Right atrium auricular region (tissue), 2 donors: ENCODE measurements around the gene ARMH1. TPM values are rescaled to one million over a fixed set of nuclear protein-coding genes. Genes with fewer than 3 reads are reported as not detected.
"Not testable (repeated sequence)": the region's sequence is repeated elsewhere in the genome, so short reads cannot be mapped to it uniquely, and the experiment has no call there.

ENCODE experiments used
- DNase-seq: peaks from one replicate; pipeline ENCODE4 v3.0.0-alpha.2; 2019; ENCODE audit warnings: low spot score
- H3K27ac ChIP-seq, 2 donors: fragments of 200-600 bp; sonication (generic); 1 replicate in 1 of 2; 2 replicates in 1 of 2; pipeline ENCODE4 v1.5.1; 2016 to 2019
- H3K27me3 ChIP-seq, 2 donors: fragments of 200-600 bp; sonication (generic); one replicate each; pipeline versions ENCODE4 v1.5.1 to v1.6.0; 2017 to 2019
- H3K36me3 ChIP-seq: fragments of 200-600 bp; sonication (generic); one replicate; pipeline ENCODE4 v1.5.1; 2016
- H3K4me1 ChIP-seq, 2 donors: fragments of 200-600 bp; sonication (generic); one replicate each; pipeline versions ENCODE4 v1.5.1 to v1.6.0; 2017 to 2019
- H3K4me3 ChIP-seq, 2 donors: fragments of 200-600 bp; sonication (generic); 1 replicate in 1 of 2; 2 replicates in 1 of 2; pipeline ENCODE4 v1.5.1; 2017 to 2019; ENCODE audit warnings: mild to moderate bottlenecking in 1 of 2, moderate library complexity in 1 of 2
- H3K9me3 ChIP-seq, 2 donors: fragments of 200-600 bp; sonication (generic); one replicate each; pipeline ENCODE4 v1.5.1; 2019
- CTCF ChIP-seq, 2 donors: fragments of 200-600 bp; sonication (generic); IDR thresholded peaks; one replicate each; pipeline ENCODE4 v1.5.1; 2019; ENCODE audit warnings: antibody characterized with exemption in 2 of 2
- total RNA-seq, 2 donors: library from RNA; depleted of rRNA; stranded (reverse); fragments of >200 nt; gene quantifications; one replicate each; pipeline ENCODE4 v1.1.0, GENCODE V29; 2016

Gene ARMH1
- total RNA-seq, 2 donors from 2014 or later, result 0.19 to 5.2 TPM

- no peak for TF ChIP-seq CTCF (IDR thresholded peaks at IDR 0.05)
- no peak for DNase-seq
- H3K36me3 ChIP-seq, result no peaks in the 10 kb centered on the region
- no peaks in the 10 kb centered on the region for H3K27me3 ChIP-seq
- H3K9me3 ChIP-seq, result no peaks in the 10 kb centered on the region
- H3K4me3 ChIP-seq, result no peak overlapping the region
- no peaks in the 10 kb centered on the region for H3K4me1 ChIP-seq
- no peak overlapping the region for H3K27ac ChIP-seq
These were observed 21.6 kb downstream of the ARMH1 start for GRCh38 chr1:44696101-44696500.

GRCh38 chr1:44696789-44697345 is 22.4 kb downstream of the ARMH1 start:
- no peaks in the 10 kb centered on the region for H3K9me3 ChIP-seq
- H3K27ac ChIP-seq, result no peak overlapping the region
- no peaks in the 10 kb centered on the region for H3K4me1 ChIP-seq
- H3K4me3 ChIP-seq, result no peak overlapping the region
- no peak for DNase-seq
- no peaks in the 10 kb centered on the region for H3K27me3 ChIP-seq
- TF ChIP-seq CTCF (IDR thresholded peaks at IDR 0.05), result no peak
- H3K36me3 ChIP-seq, result no peaks in the 10 kb centered on the region

GRCh38 chr1:44698138-44698537 is 23.6 kb downstream of the ARMH1 start:
- no peak for DNase-seq
- Histone ChIP-seq H3K27me3 (no peaks in the 10 kb centered on the region), H3K4me3 (no peak overlapping the region), H3K36me3 (no peaks in the 10 kb centered on the region), H3K4me1 (no peaks in the 10 kb centered on the region), H3K9me3 (no peaks in the 10 kb centered on the region), H3K27ac (no peak overlapping the region)
- no peak for TF ChIP-seq CTCF (IDR thresholded peaks at IDR 0.05)

GRCh38 chr1:44699375-44699774 is 24.9 kb downstream of the ARMH1 start:
- H3K27me3 ChIP-seq, H3K27ac ChIP-seq, H3K9me3 ChIP-seq, H3K4me1 ChIP-seq, H3K36me3 ChIP-seq, H3K4me3 ChIP-seq, DNase-seq: not testable (repeated sequence)

GRCh38 chr1:44700573-44700972 is 26.1 kb downstream of the ARMH1 start:
- no peaks in the 10 kb centered on the region for H3K27me3 ChIP-seq
- no peak overlapping the region for H3K27ac ChIP-seq
- H3K4me3 ChIP-seq, result no peak overlapping the region
- no peak for TF ChIP-seq CTCF (IDR thresholded peaks at IDR 0.05)
- no peaks in the 10 kb centered on the region for H3K36me3 ChIP-seq
- no peaks in the 10 kb centered on the region for H3K4me1 ChIP-seq
- H3K9me3 ChIP-seq, result no peaks in the 10 kb centered on the region
- DNase-seq, result no peak

- H3K27ac ChIP-seq, result no peak overlapping the region
- H3K4me1 ChIP-seq, result no peaks in the 10 kb centered on the region
- no peaks in the 10 kb centered on the region for H3K36me3 ChIP-seq
- no peak for TF ChIP-seq CTCF (IDR thresholded peaks at IDR 0.05)
- no peaks in the 10 kb centered on the region for H3K27me3 ChIP-seq
- no peak for DNase-seq
- no peaks in the 10 kb centered on the region for H3K9me3 ChIP-seq
- H3K4me3 ChIP-seq, result no peak overlapping the region
These were observed 26.6 kb downstream of the ARMH1 start for GRCh38 chr1:44701141-44701573.
